ENCODE measurements around the gene RALGAPA2. TPM values are rescaled to one million over a fixed set of nuclear protein-coding genes. Genes with fewer than 3 reads are reported as not detected.

The RALGAPA2 gene
- total and polyA plus RNA-seq, 2 experiments from 2014 or later = 1.3 to 2.6 TPM

DNA sequence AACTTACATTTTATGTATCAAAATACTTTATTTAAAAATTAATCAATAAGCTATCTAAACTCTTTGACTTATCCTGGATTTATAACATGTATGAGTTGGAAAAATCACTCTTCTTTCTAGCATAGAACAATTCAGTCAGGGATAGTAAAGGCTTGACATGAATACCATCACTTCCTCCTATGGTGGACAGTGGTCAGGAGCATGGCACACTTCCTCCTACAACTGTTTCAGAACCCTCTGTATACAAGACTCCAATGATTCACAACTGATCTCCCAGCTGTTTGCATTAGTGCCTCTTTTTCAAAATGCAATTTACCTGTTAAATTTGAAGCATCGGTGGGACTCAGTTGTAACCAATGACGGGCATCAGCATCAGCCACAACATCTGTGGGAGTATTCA, 129.7 kb downstream of the RALGAPA2 start:
- DNase-seq = no peak
- Histone ChIP-seq H3K27me3 (replicated peaks; ENCODE audit: insufficient read depth) (no peaks in the 10 kb centered on the region), H3K36me3 (ENCODE audit: low read depth) (no peaks in the 10 kb centered on the region), H3K4me3 (no peak overlapping the region), H3K4me1 (ENCODE audit: insufficient read depth) (no peaks in the 10 kb centered on the region), H2AFZ (no peak overlapping the region), H3K4me2 (ENCODE audit: unreplicated experiment) (no peak overlapping the region), H3K9ac (no peak overlapping the region), H3K9me2 (ENCODE audit: insufficient read depth) (no peaks in the 10 kb centered on the region), H4K20me1 (ENCODE audit: insufficient read depth) (no peaks in the 10 kb centered on the region), H3K27ac (no peak overlapping the region), H3K79me2 (ENCODE audit: insufficient read depth) (no peaks in the 10 kb centered on the region), H3K9me3 (ENCODE audit: low read depth) (no peaks in the 10 kb centered on the region), H3F3A (ENCODE audit: insufficient read depth) (no peaks in the 10 kb centered on the region)
- whole genome bisulfite sequencing, 2 experiments (ENCODE audit: low coverage in 1 of 2, low lambda C conversion rate in 2 of 2, missing lambda C conversion rate in 2 of 2) = 93 to 98% methylated on average over 2 of the region's 2 CpGs
- no peak for TF ChIP-seq EZH2phosphoT487 (IDR thresholded peaks at IDR 0.05; ENCODE audit: insufficient read depth, low read depth)
- in situ Hi-C loops (cut with MboI) = no loop called here

DNA sequence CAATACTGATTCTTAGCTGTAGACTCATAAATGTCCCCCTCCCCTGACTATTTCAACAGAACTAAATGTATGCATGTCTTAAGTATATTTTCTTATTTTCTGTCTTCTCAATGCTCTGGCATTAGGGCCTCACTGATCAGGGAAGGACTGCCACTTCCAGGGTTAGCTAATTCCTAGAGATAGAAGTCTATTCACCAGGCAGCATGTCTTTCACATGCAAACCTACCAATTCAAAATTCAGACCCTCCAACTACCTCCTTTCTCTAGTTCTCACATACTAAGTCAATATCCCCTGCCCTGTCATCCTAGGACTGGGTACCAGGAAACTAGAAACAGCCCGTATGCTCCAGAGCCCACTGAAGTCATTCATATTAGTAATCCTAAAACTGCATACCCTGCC, 132.3 kb downstream of the RALGAPA2 start:
- in situ Hi-C loops (cut with MboI) = no loop called here
- Histone ChIP-seq H3K27me3 (replicated peaks; ENCODE audit: insufficient read depth) (no peaks in the 10 kb centered on the region), H3K9me3 (ENCODE audit: low read depth) (no peaks in the 10 kb centered on the region), H2AFZ (no peak overlapping the region), H3K36me3 (ENCODE audit: low read depth) (no peaks in the 10 kb centered on the region), H3K27ac (no peak overlapping the region), H3K9me2 (ENCODE audit: insufficient read depth) (no peaks in the 10 kb centered on the region), H3K79me2 (ENCODE audit: insufficient read depth) (no peaks in the 10 kb centered on the region), H3K9ac (no peak overlapping the region), H4K20me1 (ENCODE audit: insufficient read depth) (no peaks in the 10 kb centered on the region), H3K4me1 (ENCODE audit: insufficient read depth) (no peaks in the 10 kb centered on the region), H3F3A (ENCODE audit: insufficient read depth) (no peaks in the 10 kb centered on the region), H3K4me3 (no peak overlapping the region), H3K4me2 (ENCODE audit: unreplicated experiment) (no peak overlapping the region)
- TF ChIP-seq EZH2 (IDR thresholded peaks at IDR 0.05; ENCODE audit: insufficient read depth, poor library complexity, severe bottlenecking) (no peak), EZH2phosphoT487 (IDR thresholded peaks at IDR 0.05; ENCODE audit: insufficient read depth, low read depth) (no peak)
- DNase-seq = no peak
- 93 to 100% methylated on average over 1 of the region's 1 CpG for WGBS, 2 experiments (ENCODE audit: low coverage in 1 of 2, low lambda C conversion rate in 2 of 2, missing lambda C conversion rate in 2 of 2)

GRCh38 chr20:20578838-20579237, 133.6 kb downstream of the RALGAPA2 start:
- no peaks in the 10 kb centered on the region for H3K27me3 ChIP-seq (replicated peaks; ENCODE audit: insufficient read depth)
- H3K27ac ChIP-seq = no peak overlapping the region
- TF ChIP-seq EZH2phosphoT487 (IDR thresholded peaks at IDR 0.05; ENCODE audit: insufficient read depth, low read depth) (no peak), EZH2 (IDR thresholded peaks at IDR 0.05; ENCODE audit: insufficient read depth, poor library complexity, severe bottlenecking) (no peak)
- H3F3A ChIP-seq (ENCODE audit: insufficient read depth) = no peaks in the 10 kb centered on the region
- H3K9ac ChIP-seq = no peak overlapping the region
- WGBS, 2 experiments (ENCODE audit: low coverage in 1 of 2, low lambda C conversion rate in 2 of 2, missing lambda C conversion rate in 2 of 2) = 94 to 95% methylated on average over 2 of the region's 2 CpGs
- H3K4me2 ChIP-seq (ENCODE audit: unreplicated experiment) = no peak overlapping the region
- no peaks in the 10 kb centered on the region for H3K79me2 ChIP-seq (ENCODE audit: insufficient read depth)
- no peak overlapping the region for H3K4me3 ChIP-seq
- DNase-seq = no peak
- in situ Hi-C loops (cut with MboI) = no loop called here
- H4K20me1 ChIP-seq (ENCODE audit: insufficient read depth) = no peaks in the 10 kb centered on the region
- H3K36me3 ChIP-seq (ENCODE audit: low read depth) = no peaks in the 10 kb centered on the region
- no peak overlapping the region for H2AFZ ChIP-seq
- H3K4me1 ChIP-seq (ENCODE audit: insufficient read depth) = no peaks in the 10 kb centered on the region
- H3K9me3 ChIP-seq (ENCODE audit: low read depth) = no peaks in the 10 kb centered on the region
- no peaks in the 10 kb centered on the region for H3K9me2 ChIP-seq (ENCODE audit: insufficient read depth)

DNA sequence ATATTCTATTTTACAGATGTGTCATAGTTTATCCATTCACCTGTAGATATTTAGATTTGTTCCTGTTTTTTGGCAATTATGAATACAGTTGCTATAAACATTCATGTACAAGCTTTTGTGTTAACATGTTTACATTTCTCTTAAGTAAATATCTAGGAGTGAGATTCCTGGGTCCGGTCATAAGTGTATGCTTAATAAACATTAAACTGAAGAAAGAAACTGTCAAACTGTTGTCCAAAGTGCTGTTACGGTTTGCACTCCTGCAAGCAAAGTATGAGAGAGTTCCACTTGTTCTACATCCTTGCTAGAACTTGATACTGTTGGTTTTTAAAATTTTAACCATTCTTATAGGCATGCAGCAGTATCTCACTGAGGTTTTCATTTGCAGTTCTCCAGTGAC, 138.6 kb downstream of the RALGAPA2 start:
- Histone ChIP-seq H3K9ac (no peak overlapping the region), H3K4me1 (ENCODE audit: insufficient read depth) (no peaks in the 10 kb centered on the region), H3K4me3 (no peak overlapping the region), H2AFZ (no peak overlapping the region), H3K4me2 (ENCODE audit: unreplicated experiment) (no peak overlapping the region), H3K36me3 (ENCODE audit: low read depth) (no peaks in the 10 kb centered on the region), H3K79me2 (ENCODE audit: insufficient read depth) (no peaks in the 10 kb centered on the region), H3K9me3 (ENCODE audit: low read depth) (no peaks in the 10 kb centered on the region), H3K27ac (no peak overlapping the region), H3K27me3 (replicated peaks; ENCODE audit: insufficient read depth) (no peaks in the 10 kb centered on the region), H4K20me1 (ENCODE audit: insufficient read depth) (no peaks in the 10 kb centered on the region), H3K9me2 (ENCODE audit: insufficient read depth) (no peaks in the 10 kb centered on the region), H3F3A (ENCODE audit: insufficient read depth) (no peaks in the 10 kb centered on the region)
- in situ Hi-C loops (cut with MboI) = loop anchor here (25.0 kb wide), 1 partner anchor 486 kb away; no protein-coding TSS in a partner anchor
- WGBS, 2 experiments (ENCODE audit: low coverage in 1 of 2, low lambda C conversion rate in 2 of 2, missing lambda C conversion rate in 2 of 2) = 98 to 100% methylated on average over 2 of the region's 2 CpGs
- TF ChIP-seq EZH2phosphoT487 (IDR thresholded peaks at IDR 0.05; ENCODE audit: insufficient read depth, low read depth) = no peak
- no peak for TF ChIP-seq EZH2 (IDR thresholded peaks at IDR 0.05; ENCODE audit: insufficient read depth, poor library complexity, severe bottlenecking)
- no peak for DNase-seq

Measured in GM23248 (cell line).